ENCODE results near the gene PCDHB11.
"Not testable (repeated sequence)": the region's sequence is repeated elsewhere in the genome, so short reads cannot be mapped to it uniquely, and the experiment has no call there.

Gene PCDHB11

GRCh38 chr5:141199359-141200235 lies at the start of gene PCDHB11:
Gene PCDHB11, plus strand, starts transcription at chr5:141199627. Its CDS starts 148 bp downstream, at chr5:141199775.
- no peak for DNase-seq (ENCODE audit: low read depth)

GRCh38 chr5:141149812-141150211 lies 49.6 kb upstream of the PCDHB11 start, which contains the start of gene PCDHB6:
Gene PCDHB6, plus strand, starts transcription at chr5:141150057. Its CDS starts 201 bp downstream, at chr5:141150258.
- DNase-seq (ENCODE audit: low read depth) = no peak

GRCh38 chr5:141150224-141150992 lies 49.0 kb upstream of the PCDHB11 start:
- no peak for DNase-seq (ENCODE audit: low read depth)

GRCh38 chr5:141150993-141151325 lies 48.5 kb upstream of the PCDHB11 start:
- DNase-seq (ENCODE audit: low read depth) = no peak

- not testable (repeated sequence) for DNase-seq (ENCODE audit: low read depth)
Observed at GRCh38 chr5:141151632-141152031, 47.8 kb upstream of the PCDHB11 start.

GRCh38 chr5:141152096-141152495 lies 47.3 kb upstream of the PCDHB11 start:
- not testable (repeated sequence) for DNase-seq (ENCODE audit: low read depth)

- DNase-seq (ENCODE audit: low read depth) = no peak
Observed at GRCh38 chr5:141155540-141156374, 43.7 kb upstream of the PCDHB11 start.

- DNase-seq (ENCODE audit: low read depth) = not testable (repeated sequence)
Observed at GRCh38 chr5:141157356-141157755, 42.1 kb upstream of the PCDHB11 start.

- DNase-seq (ENCODE audit: low read depth) = not testable (repeated sequence)
Observed at GRCh38 chr5:141157901-141158300, 41.5 kb upstream of the PCDHB11 start.

- no peak for DNase-seq (ENCODE audit: low read depth)
Observed at GRCh38 chr5:141172381-141173204, 26.8 kb upstream of the PCDHB11 start, which contains the start of gene PCDHB7. Gene PCDHB7, plus strand, starts transcription at chr5:141172644. Its CDS starts 192 bp downstream, at chr5:141172836.

GRCh38 chr5:141174291-141175104 lies 24.9 kb upstream of the PCDHB11 start:
- DNase-seq (ENCODE audit: low read depth) = not testable (repeated sequence)

GRCh38 chr5:141175933-141176332 lies 23.5 kb upstream of the PCDHB11 start:
- DNase-seq (ENCODE audit: low read depth) = no peak

GRCh38 chr5:141177577-141178191 lies 21.7 kb upstream of the PCDHB11 start, which contains the start of gene PCDHB8:
Gene PCDHB8, plus strand, starts transcription at chr5:141177790. Its CDS starts 245 bp downstream, at chr5:141178035.
- not testable (repeated sequence) for DNase-seq (ENCODE audit: low read depth)

- not testable (repeated sequence) for DNase-seq (ENCODE audit: low read depth)
Observed at GRCh38 chr5:141179371-141179770, 20.1 kb upstream of the PCDHB11 start.

GRCh38 chr5:141179876-141180275 lies 19.6 kb upstream of the PCDHB11 start:
- DNase-seq (ENCODE audit: low read depth) = not testable (repeated sequence)

- DNase-seq (ENCODE audit: low read depth) = no peak
Observed at GRCh38 chr5:141180313-141180712, 19.1 kb upstream of the PCDHB11 start.

GRCh38 chr5:141182248-141182647 lies 17.2 kb upstream of the PCDHB11 start, which contains the start of gene PCDHB16:
Gene PCDHB16, plus strand, starts transcription at chr5:141182387. Its CDS starts 173 bp downstream, at chr5:141182560.
- DNase-seq (ENCODE audit: low read depth) = no peak

- not testable (repeated sequence) for DNase-seq (ENCODE audit: low read depth)
Observed at GRCh38 chr5:141184117-141184855, 15.1 kb upstream of the PCDHB11 start.
